NCI-H2081 (cell line): ENCODE data around the gene CCS.
A peak's percentile ranks its signal among the peaks of the same experiment; 100 is the strongest.
"Not testable (repeated sequence)": the region's sequence is repeated elsewhere in the genome, so short reads cannot be mapped to it uniquely, and the experiment has no call there.

ENCODE experiments used
- DNase-seq, 2 experiments: peaks; one replicate each; lab custom pipeline; 2025; lab: John Stamatoyannopoulos, UW

Gene CCS

GRCh38 chr11:66626382-66626781 lies 33.4 kb downstream of the CCS start:
- no peak for DNase-seq

- DNase-seq = no peak
Observed at GRCh38 chr11:66626926-66627325, 33.9 kb downstream of the CCS start.

GRCh38 chr11:66628061-66628603 lies 35.1 kb downstream of the CCS start:
- DNase-seq = no peak

- no peak for DNase-seq
Observed at GRCh38 chr11:66629356-66629755, 36.4 kb downstream of the CCS start.

- no peak for DNase-seq
Observed at GRCh38 chr11:66631883-66632282, 38.9 kb downstream of the CCS start.

GRCh38 chr11:66632952-66633351 lies 40.0 kb downstream of the CCS start:
- no peak for DNase-seq

- no peak for DNase-seq
Observed at GRCh38 chr11:66636411-66636810, 43.4 kb downstream of the CCS start.

- no peak for DNase-seq
Observed at GRCh38 chr11:66637557-66638176, 44.7 kb downstream of the CCS start.

GRCh38 chr11:66638177-66639065 lies 45.4 kb downstream of the CCS start, which contains the start of gene RBM4:
RBM4 (plus strand) TSS chr11:66638703; CDS start chr11:66639712, 1,009 bp downstream.
- peak; percentile 99 to 100 for DNase-seq

- DNase-seq = no peak
Observed at GRCh38 chr11:66639066-66639813, 46.3 kb downstream of the CCS start.

- not testable (repeated sequence) for DNase-seq
Observed at GRCh38 chr11:66639814-66640340, 46.9 kb downstream of the CCS start.

- DNase-seq = no peak
Observed at GRCh38 chr11:66641834-66642233, 48.8 kb downstream of the CCS start.

GRCh38 chr11:66643745-66644437 lies 50.9 kb downstream of the CCS start:
- no peak for DNase-seq

GRCh38 chr11:66646828-66647227 lies 53.8 kb downstream of the CCS start:
- DNase-seq = no peak

- no peak for DNase-seq
Observed at GRCh38 chr11:66649903-66650302, 56.9 kb downstream of the CCS start.

- DNase-seq = no peak
Observed at GRCh38 chr11:66651016-66651415, 58.0 kb downstream of the CCS start.

GRCh38 chr11:66652651-66653050 lies 59.7 kb downstream of the CCS start:
- no peak for DNase-seq

GRCh38 chr11:66653123-66653522 lies 60.1 kb downstream of the CCS start:
- no peak for DNase-seq
